Measurements from ENCODE around the gene PDXP. TPM values are rescaled to one million over a fixed set of nuclear protein-coding genes. Genes with fewer than 3 reads are reported as not detected.
A peak's percentile ranks its signal among the peaks of the same experiment; 100 is the strongest.

Gene PDXP
- total and polyA plus RNA-seq, 9 of the 15 experiments (the other 6 are each of a cell fraction or from before 2014, with no cell fraction given), result 7.9 to 54.2 (median 38.8) TPM

DNA sequence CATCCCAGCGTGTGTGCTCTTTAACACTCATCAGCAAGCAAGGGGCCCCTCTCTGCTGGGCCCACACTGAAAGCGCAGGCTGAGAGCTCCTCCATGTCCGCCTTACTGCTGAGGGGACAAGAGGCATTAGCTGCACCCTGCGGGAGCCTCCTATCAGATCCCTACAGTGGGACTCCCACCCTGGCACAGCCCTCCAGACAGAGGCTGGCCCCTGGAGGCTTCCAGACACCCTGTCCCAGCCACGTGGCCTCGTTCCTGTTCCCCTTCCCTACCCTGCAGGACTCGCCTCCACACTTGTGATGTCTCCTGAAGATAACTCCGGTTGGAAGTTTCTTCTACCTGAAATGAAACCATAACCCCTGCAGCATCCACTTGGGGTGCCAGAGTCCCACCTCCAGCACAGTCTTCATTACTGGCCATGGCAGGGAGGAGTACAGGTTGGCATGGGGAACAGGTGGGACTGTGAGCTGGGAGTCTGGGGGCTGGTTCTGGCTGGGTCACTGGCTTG is 24.1 kb upstream of the PDXP start:
- Histone ChIP-seq H3K27me3 (ENCODE audit: control insufficient read depth in 2 of 2, insufficient read depth in 2 of 2, low read length in 2 of 2) (no peaks in the 10 kb centered on the region), H3K9ac (ENCODE audit: insufficient read depth in 1 of 2, low read depth in 2 of 2, low read length in 2 of 2) (peak overlapping the region; percentile 50 to 82), H2AFZ (ENCODE audit: low read depth, low read length) (peak overlapping the region; percentile 76; the same call in 1 of the 2 replicates), H3K4me3 (no peak overlapping the region), H3K4me1 (replicated peaks in 1 of 2; ENCODE audit: control insufficient read depth in 2 of 2, insufficient read depth in 2 of 2, low read length in 2 of 2) (peaks cover 40 to 82% of the 10 kb centered on the region in 2 experiments), H3K9me3 (replicated peaks; ENCODE audit: control insufficient read depth, insufficient read depth, low read depth, low read length) (no peaks in the 10 kb centered on the region), H4K20me1 (replicated peaks; ENCODE audit: control insufficient read depth, insufficient read depth, low read length) (no peaks in the 10 kb centered on the region), H3K27ac (ENCODE audit: extremely low read depth, low read depth, low read length) (peak overlapping the region; percentile 77), H3K4me2 (ENCODE audit: insufficient read depth, low read length) (peak overlapping the region; percentile 74), H3K36me3 (ENCODE audit: control insufficient read depth, insufficient read depth, low read length) (peaks cover 23% of the 10 kb centered on the region; the same call in 2 of the 3 replicates), H3K9me1 (ENCODE audit: control insufficient read depth, insufficient read depth, low read length) (no peaks in the 10 kb centered on the region), H3K79me2 (ENCODE audit: control insufficient read depth, insufficient read depth, low read length) (no peaks in the 10 kb centered on the region)
- intact Hi-C loops (cut with micrococcal nuclease), result no loop called here
- ChIA-PET CTCF (ENCODE audit: low intra/inter-chr PET ratio) (no interaction called here), POLR2A (interaction anchor here (0.7 to 1.1 kb wide), 4 partner anchors 8 to 97 kb away, joined by 3 to 6 read pairs (median 4); no protein-coding TSS in a partner anchor)
- DNase-seq (ENCODE audit: extremely low read depth in 1 of 4, low spot score in 3 of 4), result peak in 3 of 4 experiments; percentile 33 to 57 (median 35)
- BruUV-seq (replicated peaks), result no TSS peak
- 16% methylated on average over 7 of the region's 8 CpGs for WGBS (ENCODE audit: insufficient coverage, low coverage, missing lambda C conversion rate)
- FAIRE-seq, result no peak
- in situ Hi-C loops (cut with MboI), result no loop called here
- peak; percentile 23 for ATAC-seq
- TF ChIP-seq, protein P1, sequence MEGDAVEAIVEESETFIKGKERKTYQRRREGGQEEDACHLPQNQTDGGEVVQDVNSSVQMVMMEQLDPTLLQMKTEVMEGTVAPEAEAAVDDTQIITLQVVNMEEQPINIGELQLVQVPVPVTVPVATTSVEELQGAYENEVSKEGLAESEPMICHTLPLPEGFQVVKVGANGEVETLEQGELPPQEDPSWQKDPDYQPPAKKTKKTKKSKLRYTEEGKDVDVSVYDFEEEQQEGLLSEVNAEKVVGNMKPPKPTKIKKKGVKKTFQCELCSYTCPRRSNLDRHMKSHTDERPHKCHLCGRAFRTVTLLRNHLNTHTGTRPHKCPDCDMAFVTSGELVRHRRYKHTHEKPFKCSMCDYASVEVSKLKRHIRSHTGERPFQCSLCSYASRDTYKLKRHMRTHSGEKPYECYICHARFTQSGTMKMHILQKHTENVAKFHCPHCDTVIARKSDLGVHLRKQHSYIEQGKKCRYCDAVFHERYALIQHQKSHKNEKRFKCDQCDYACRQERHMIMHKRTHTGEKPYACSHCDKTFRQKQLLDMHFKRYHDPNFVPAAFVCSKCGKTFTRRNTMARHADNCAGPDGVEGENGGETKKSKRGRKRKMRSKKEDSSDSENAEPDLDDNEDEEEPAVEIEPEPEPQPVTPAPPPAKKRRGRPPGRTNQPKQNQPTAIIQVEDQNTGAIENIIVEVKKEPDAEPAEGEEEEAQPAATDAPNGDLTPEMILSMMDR (IDR thresholded peaks at IDR 0.05 in 2 of 3, conservative IDR thresholded peaks at IDR 0.05 in 1 of 3; ENCODE audit: insufficient read depth in 2 of 3, low read depth in 1 of 3, low read length in 3 of 3), result peak in 2 of 3 experiments; percentile 30 to 43; a peak in 4 of 6 replicates
- TF ChIP-seq HSF4 (CRISPR knock-in tag; IDR thresholded peaks at IDR 0.05; ENCODE audit: borderline replicate concordance) (no peak), RAD21 (CRISPR knock-in tag; conservative IDR thresholded peaks at IDR 0.05 in 1 of 2, IDR thresholded peaks at IDR 0.05 in 1 of 2) (peak in 1 of 2 experiments; percentile 18; a peak in 1 of 4 replicates), EP400 (IDR thresholded peaks at IDR 0.05) (0 out of 2 replicates have a peak, but pooled peaks have one; percentile 9), PML (IDR thresholded peaks at IDR 0.05; ENCODE audit: low read length) (no peak), POU5F1 (IDR thresholded peaks at IDR 0.05; ENCODE audit: borderline replicate concordance, low read depth, low read length, partially characterized antibody) (no peak), ELF4 (CRISPR knock-in tag; IDR thresholded peaks at IDR 0.05) (no peak), FOS (IDR thresholded peaks at IDR 0.05; ENCODE audit: extremely low read depth, insufficient read length) (no peak)
- TF ChIP-seq, protein P2, sequence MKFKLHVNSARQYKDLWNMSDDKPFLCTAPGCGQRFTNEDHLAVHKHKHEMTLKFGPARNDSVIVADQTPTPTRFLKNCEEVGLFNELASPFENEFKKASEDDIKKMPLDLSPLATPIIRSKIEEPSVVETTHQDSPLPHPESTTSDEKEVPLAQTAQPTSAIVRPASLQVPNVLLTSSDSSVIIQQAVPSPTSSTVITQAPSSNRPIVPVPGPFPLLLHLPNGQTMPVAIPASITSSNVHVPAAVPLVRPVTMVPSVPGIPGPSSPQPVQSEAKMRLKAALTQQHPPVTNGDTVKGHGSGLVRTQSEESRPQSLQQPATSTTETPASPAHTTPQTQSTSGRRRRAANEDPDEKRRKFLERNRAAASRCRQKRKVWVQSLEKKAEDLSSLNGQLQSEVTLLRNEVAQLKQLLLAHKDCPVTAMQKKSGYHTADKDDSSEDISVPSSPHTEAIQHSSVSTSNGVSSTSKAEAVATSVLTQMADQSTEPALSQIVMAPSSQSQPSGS (CRISPR knock-in tag; IDR thresholded peaks at IDR 0.05), result no peak
- TF ChIP-seq, protein P3, sequence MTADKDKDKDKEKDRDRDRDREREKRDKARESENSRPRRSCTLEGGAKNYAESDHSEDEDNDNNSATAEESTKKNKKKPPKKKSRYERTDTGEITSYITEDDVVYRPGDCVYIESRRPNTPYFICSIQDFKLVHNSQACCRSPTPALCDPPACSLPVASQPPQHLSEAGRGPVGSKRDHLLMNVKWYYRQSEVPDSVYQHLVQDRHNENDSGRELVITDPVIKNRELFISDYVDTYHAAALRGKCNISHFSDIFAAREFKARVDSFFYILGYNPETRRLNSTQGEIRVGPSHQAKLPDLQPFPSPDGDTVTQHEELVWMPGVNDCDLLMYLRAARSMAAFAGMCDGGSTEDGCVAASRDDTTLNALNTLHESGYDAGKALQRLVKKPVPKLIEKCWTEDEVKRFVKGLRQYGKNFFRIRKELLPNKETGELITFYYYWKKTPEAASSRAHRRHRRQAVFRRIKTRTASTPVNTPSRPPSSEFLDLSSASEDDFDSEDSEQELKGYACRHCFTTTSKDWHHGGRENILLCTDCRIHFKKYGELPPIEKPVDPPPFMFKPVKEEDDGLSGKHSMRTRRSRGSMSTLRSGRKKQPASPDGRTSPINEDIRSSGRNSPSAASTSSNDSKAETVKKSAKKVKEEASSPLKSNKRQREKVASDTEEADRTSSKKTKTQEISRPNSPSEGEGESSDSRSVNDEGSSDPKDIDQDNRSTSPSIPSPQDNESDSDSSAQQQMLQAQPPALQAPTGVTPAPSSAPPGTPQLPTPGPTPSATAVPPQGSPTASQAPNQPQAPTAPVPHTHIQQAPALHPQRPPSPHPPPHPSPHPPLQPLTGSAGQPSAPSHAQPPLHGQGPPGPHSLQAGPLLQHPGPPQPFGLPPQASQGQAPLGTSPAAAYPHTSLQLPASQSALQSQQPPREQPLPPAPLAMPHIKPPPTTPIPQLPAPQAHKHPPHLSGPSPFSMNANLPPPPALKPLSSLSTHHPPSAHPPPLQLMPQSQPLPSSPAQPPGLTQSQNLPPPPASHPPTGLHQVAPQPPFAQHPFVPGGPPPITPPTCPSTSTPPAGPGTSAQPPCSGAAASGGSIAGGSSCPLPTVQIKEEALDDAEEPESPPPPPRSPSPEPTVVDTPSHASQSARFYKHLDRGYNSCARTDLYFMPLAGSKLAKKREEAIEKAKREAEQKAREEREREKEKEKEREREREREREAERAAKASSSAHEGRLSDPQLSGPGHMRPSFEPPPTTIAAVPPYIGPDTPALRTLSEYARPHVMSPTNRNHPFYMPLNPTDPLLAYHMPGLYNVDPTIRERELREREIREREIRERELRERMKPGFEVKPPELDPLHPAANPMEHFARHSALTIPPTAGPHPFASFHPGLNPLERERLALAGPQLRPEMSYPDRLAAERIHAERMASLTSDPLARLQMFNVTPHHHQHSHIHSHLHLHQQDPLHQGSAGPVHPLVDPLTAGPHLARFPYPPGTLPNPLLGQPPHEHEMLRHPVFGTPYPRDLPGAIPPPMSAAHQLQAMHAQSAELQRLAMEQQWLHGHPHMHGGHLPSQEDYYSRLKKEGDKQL (CRISPR knock-in tag; IDR thresholded peaks at IDR 0.05; ENCODE audit: borderline replicate concordance), result no peak
